NCI-H128 (cell line): ENCODE results near the gene ASRGL1.

Experiments used
- DNase-seq: peaks from one replicate; lab custom pipeline; 2025; ENCODE audit not compliant: unreplicated experiment; lab: John Stamatoyannopoulos, UW

Gene ASRGL1

GRCh38 chr11:62411524-62411923, 74.3 kb downstream of the ASRGL1 start:
- DNase-seq: no peak

GRCh38 chr11:62413060-62413696, 75.9 kb downstream of the ASRGL1 start:
- no peak for DNase-seq

- DNase-seq: no peak
These were observed 79.3 kb downstream of the ASRGL1 start for GRCh38 chr11:62416596-62416995.

- no peak for DNase-seq
These were observed 80.9 kb downstream of the ASRGL1 start for GRCh38 chr11:62418136-62418535.

GRCh38 chr11:62418733-62419132, 81.5 kb downstream of the ASRGL1 start, which contains the start of gene SCGB1A1:
Gene SCGB1A1, plus strand, starts transcription at chr11:62419033. Its CDS starts 63 bp downstream, at chr11:62419096.
- no peak for DNase-seq

GRCh38 chr11:62419314-62419929, 82.2 kb downstream of the ASRGL1 start:
- DNase-seq: no peak

GRCh38 chr11:62419943-62420342, 82.7 kb downstream of the ASRGL1 start:
- DNase-seq: no peak

- DNase-seq: no peak
These were observed 83.6 kb downstream of the ASRGL1 start for GRCh38 chr11:62420882-62421281.

- DNase-seq: no peak
These were observed 84.7 kb downstream of the ASRGL1 start for GRCh38 chr11:62421996-62422395.

- no peak for DNase-seq
These were observed 85.8 kb downstream of the ASRGL1 start for GRCh38 chr11:62423012-62423411.

- DNase-seq: no peak
These were observed 90.5 kb downstream of the ASRGL1 start for GRCh38 chr11:62427630-62428233.

GRCh38 chr11:62428871-62429560, 91.8 kb downstream of the ASRGL1 start:
- DNase-seq: no peak

GRCh38 chr11:62430425-62430824, 93.2 kb downstream of the ASRGL1 start:
- no peak for DNase-seq

GRCh38 chr11:62431171-62431901, 94.1 kb downstream of the ASRGL1 start:
- DNase-seq: no peak

- no peak for DNase-seq
These were observed 95.4 kb downstream of the ASRGL1 start for GRCh38 chr11:62432695-62433094.

- no peak for DNase-seq
These were observed 96.1 kb downstream of the ASRGL1 start for GRCh38 chr11:62433141-62433903.

GRCh38 chr11:62433904-62434276, 96.6 kb downstream of the ASRGL1 start:
- no peak for DNase-seq

- no peak for DNase-seq
These were observed 98.8 kb downstream of the ASRGL1 start for GRCh38 chr11:62435846-62436660.

GRCh38 chr11:62437616-62438015, 100.4 kb downstream of the ASRGL1 start:
- no peak for DNase-seq

GRCh38 chr11:62438641-62439040, 101.4 kb downstream of the ASRGL1 start:
- no peak for DNase-seq
